PC-3 (cell line): Measurements from ENCODE around the gene VDR. TPM values are rescaled to one million over a fixed set of nuclear protein-coding genes. Genes with fewer than 3 reads are reported as not detected.

Experiments
- ATAC-seq: fragments of 200-7000 bp; cut with Tn5 transposase; 2 replicates; pipeline ENCODE4 v1.9.1; 2020; ENCODE audit warnings: mild to moderate bottlenecking, moderate library complexity
- BruUV-seq: library from RNA; stranded (reverse); fragments of 400-500 nt; replicated peaks from 2 replicates; lab custom pipeline; 2021; lab: Mats Ljungman, UMichigan
- CTCF ChIA-PET: fragments of 300-600 bp; sonication (Branson Sonifier 250); formaldehyde crosslinking; loops from one replicate; lab custom pipeline; 2022; ENCODE audit warnings: antibody characterized with exemption; lab: Charles Lee
- POLR2A ChIA-PET: fragments of 300-600 bp; sonication (Branson Sonifier 250); formaldehyde crosslinking; loops from one replicate; lab custom pipeline; 2022; ENCODE audit warnings: antibody characterized with exemption; ENCODE audit not compliant: unreplicated experiment; lab: Charles Lee
- DNase-seq: peaks from one replicate; pipeline ENCODE4 v3.0.0-alpha.2; 2015
- H2AFZ ChIP-seq: fragments of 300-600 bp; sonication (generic); 2 replicates; pipeline ENCODE4 v1.6.0; 2016; ENCODE audit warnings: antibody characterized with exemption, low read length
- H3F3A ChIP-seq: fragments of 300-600 bp; sonication (generic); one replicate; pipeline ENCODE4 v1.6.0; 2017; ENCODE audit warnings: antibody characterized with exemption, low read length, control low read depth, mild to moderate bottlenecking; ENCODE audit not compliant: unreplicated experiment
- H3K27ac ChIP-seq: fragments of 300-600 bp; sonication (generic); 2 replicates; pipeline ENCODE4 v1.5.1; 2016; ENCODE audit warnings: mild to moderate bottlenecking, low read length
- H3K27me3 ChIP-seq: fragments of 300-600 bp; sonication (generic); 2 replicates; pipeline ENCODE4 v1.6.1; 2016; ENCODE audit warnings: low read length, mixed read lengths
- H3K36me3 ChIP-seq: fragments of 300-600 bp; sonication (generic); 2 replicates; pipeline ENCODE4 v1.6.1; 2016; ENCODE audit warnings: low read depth, mixed run types, low read length, mixed read lengths
- H3K4me1 ChIP-seq: fragments of 300-600 bp; sonication (generic); 2 replicates; pipeline ENCODE4 v1.5.1; 2016; ENCODE audit warnings: low read length; ENCODE audit not compliant: insufficient read depth
- H3K4me2 ChIP-seq: fragments of 300-600 bp; sonication (generic); 2 replicates; pipeline ENCODE4 v1.6.0; 2016; ENCODE audit warnings: low read length
- H3K4me3 ChIP-seq: fragments of 300-600 bp; sonication (generic); 2 replicates; pipeline ENCODE4 v1.5.1; 2016; ENCODE audit warnings: mild to moderate bottlenecking, low read length, mixed read lengths
- H3K79me2 ChIP-seq: fragments of 300-600 bp; sonication (generic); 2 replicates; pipeline ENCODE4 v1.6.1; 2017; ENCODE audit warnings: low read length, mixed read lengths
- H3K9ac ChIP-seq: fragments of 300-600 bp; sonication (generic); 2 replicates; pipeline ENCODE4 v1.6.0; 2016; ENCODE audit warnings: mild to moderate bottlenecking, low read length
- H3K9me2 ChIP-seq: fragments of 300-600 bp; sonication (generic); replicated peaks from 2 replicates; pipeline ENCODE4 v1.6.1; 2016; ENCODE audit warnings: mixed run types, low read length, mixed read lengths
- H3K9me3 ChIP-seq: fragments of 300-600 bp; sonication (generic); 2 replicates; pipeline ENCODE4 v1.6.1; 2016; ENCODE audit warnings: low read length, mixed read lengths
- H4K20me1 ChIP-seq: fragments of 300-600 bp; sonication (generic); 2 replicates; pipeline ENCODE4 v1.6.1; 2016; ENCODE audit warnings: low read length, mixed read lengths
- CTCF ChIP-seq: fragments of 300-600 bp; sonication (generic); conservative IDR thresholded peaks from 2 replicates; pipeline ENCODE4 v1.5.1; 2017; ENCODE audit warnings: antibody characterized with exemption, low read depth, mild to moderate bottlenecking, low read length
- EZH2 ChIP-seq: fragments of 300-600 bp; sonication (generic); IDR thresholded peaks from one replicate; pipeline ENCODE4 v1.6.1; 2017; ENCODE audit warnings: antibody characterized with exemption, mild to moderate bottlenecking, low read length; ENCODE audit not compliant: unreplicated experiment
- EZH2phosphoT487 ChIP-seq: fragments of 300-600 bp; sonication (generic); IDR thresholded peaks from 2 replicates; pipeline ENCODE4 v1.6.1; 2018; ENCODE audit warnings: mild to moderate bottlenecking, antibody characterized with exemption, low read length, borderline replicate concordance
- intact Hi-C: fragments of 100-400 bp; cut with micrococcal nuclease; formaldehyde crosslinking; loops from 2 replicates; pipeline ENCODE4 v1.9.0; 2023
- total RNA-seq: library from RNA; depleted of rRNA; stranded (reverse); fragments of >200 nt; gene quantifications from 2 replicates; pipeline ENCODE4 v1.2.3, GENCODE V29; 2014

Gene VDR
- total RNA-seq, 1 experiment from 2014 or later: 19.9 TPM

DNA sequence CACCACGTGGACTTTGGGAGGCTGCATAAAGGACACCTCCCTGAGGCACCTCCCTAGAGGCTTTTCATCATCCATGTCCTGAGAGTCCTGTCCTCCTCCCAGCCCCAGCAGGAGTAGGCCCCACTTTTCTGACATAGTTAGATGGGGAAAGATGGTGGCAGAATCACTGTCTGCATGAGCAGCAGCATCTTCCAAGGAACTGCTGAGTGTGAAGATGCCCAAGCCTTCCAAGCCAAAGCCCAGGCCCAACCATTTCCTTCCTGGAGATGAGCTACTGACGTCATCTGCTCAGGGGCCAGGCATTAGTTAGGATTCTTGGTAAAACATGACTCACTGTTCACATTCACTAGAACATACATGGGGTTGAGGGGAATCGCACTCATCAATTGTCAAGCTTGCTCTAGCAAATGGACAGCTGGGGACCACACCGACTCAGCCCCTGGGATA is 37.3 kb downstream of the VDR start:
- Histone ChIP-seq H3K4me3 (no peak overlapping the region), H3K36me3 (peaks cover 5% of the 10 kb centered on the region; the same call in 1 of the 2 replicates), H2AFZ (no peak overlapping the region), H3K4me1 (no peaks in the 10 kb centered on the region), H3K4me2 (no peak overlapping the region), H3K9me2 (no peaks in the 10 kb centered on the region), H3K27ac (no peak overlapping the region), H3K9me3 (no peaks in the 10 kb centered on the region), H3K9ac (no peak overlapping the region), H3K27me3 (no peaks in the 10 kb centered on the region), H4K20me1 (no peaks in the 10 kb centered on the region), H3F3A (no peaks in the 10 kb centered on the region), H3K79me2 (no peaks in the 10 kb centered on the region)
- CTCF ChIA-PET: no interaction called here
- peak; percentile 52; the same call in 1 of the 2 replicates for ATAC-seq
- POLR2A ChIA-PET: no interaction called here
- peak; percentile 26 for DNase-seq
- intact Hi-C loops: no loop called here
- no TSS peak for BruUV-seq
- no peak for TF ChIP-seq CTCF
- no peak for TF ChIP-seq EZH2phosphoT487

- Histone ChIP-seq H3K4me1 (no peaks in the 10 kb centered on the region), H3K27ac (no peak overlapping the region), H3K4me3 (no peak overlapping the region), H3K9me2 (no peaks in the 10 kb centered on the region), H3K36me3 (peaks cover 5% of the 10 kb centered on the region; the same call in 1 of the 2 replicates), H3K9me3 (no peaks in the 10 kb centered on the region), H2AFZ (no peak overlapping the region), H3K27me3 (no peaks in the 10 kb centered on the region), H3K79me2 (no peaks in the 10 kb centered on the region), H4K20me1 (no peaks in the 10 kb centered on the region), H3K4me2 (no peak overlapping the region), H3K9ac (no peak overlapping the region), H3F3A (no peaks in the 10 kb centered on the region)
- CTCF ChIA-PET: no interaction called here
- intact Hi-C loops: no loop called here
- no peak for TF ChIP-seq CTCF
- TF ChIP-seq EZH2: no peak
- no peak for TF ChIP-seq EZH2phosphoT487
- POLR2A ChIA-PET: no interaction called here
- no TSS peak for BruUV-seq
- DNase-seq (no peak), ATAC-seq (no peak)
These were observed 40.1 kb downstream of the VDR start for GRCh38 chr12:47864646-47865235.

DNA sequence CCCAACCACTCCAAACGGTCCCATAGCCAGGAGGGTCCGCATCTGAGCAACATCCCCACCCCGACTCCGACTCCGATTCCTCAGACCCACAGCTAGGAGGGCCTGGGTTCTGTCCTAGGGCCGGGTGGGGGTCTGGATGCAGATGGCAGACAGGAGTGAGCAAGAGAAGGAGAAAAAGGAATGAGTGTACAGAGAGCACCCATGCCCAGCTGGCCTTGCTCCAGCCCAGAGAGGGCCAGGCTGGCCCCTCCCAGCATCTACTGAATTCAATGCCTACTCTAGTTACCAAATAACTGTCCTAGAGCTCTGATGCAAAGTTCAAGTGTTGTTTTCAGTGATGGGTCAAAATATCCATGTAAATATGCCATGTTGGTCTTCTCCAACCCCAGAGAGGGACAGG is 40.8 kb downstream of the VDR start:
- Histone ChIP-seq H3K36me3 (peaks cover 5% of the 10 kb centered on the region; the same call in 1 of the 2 replicates), H3K79me2 (no peaks in the 10 kb centered on the region), H3K4me3 (no peak overlapping the region), H3F3A (no peaks in the 10 kb centered on the region), H3K9ac (no peak overlapping the region), H3K9me2 (no peaks in the 10 kb centered on the region), H2AFZ (no peak overlapping the region), H3K4me1 (no peaks in the 10 kb centered on the region; the same call in 1 of the 2 replicates), H3K27me3 (no peaks in the 10 kb centered on the region), H3K27ac (no peak overlapping the region), H4K20me1 (no peaks in the 10 kb centered on the region), H3K9me3 (no peaks in the 10 kb centered on the region), H3K4me2 (no peak overlapping the region)
- BruUV-seq: no TSS peak
- TF ChIP-seq CTCF (no peak), EZH2phosphoT487 (no peak), EZH2 (no peak)
- intact Hi-C loops: no loop called here
- no peak for DNase-seq
- CTCF ChIA-PET: no interaction called here
- ATAC-seq: no peak
- POLR2A ChIA-PET: no interaction called here
